Breast epithelium (tissue), 4 donors: Measurements from ENCODE around the gene ZNF649. TPM values are rescaled to one million over a fixed set of nuclear protein-coding genes. Genes with fewer than 3 reads are reported as not detected.
"Not testable (repeated sequence)": the region's sequence is repeated elsewhere in the genome, so short reads cannot be mapped to it uniquely, and the experiment has no call there.

Source experiments
- DNase-seq, 2 donors: peaks; one replicate each; pipeline ENCODE4 v3.0.0-alpha.2; 2019; ENCODE audit warnings: low spot score in 2 of 2
- H3K27ac ChIP-seq, 2 donors: fragments of 200-600 bp; sonication (generic) in 1 of 2; one replicate each; pipeline ENCODE4 v1.5.1; 2016 to 2019; ENCODE audit warnings: mild to moderate bottlenecking in 1 of 2
- H3K27me3 ChIP-seq, 2 donors: fragments of 200-600 bp; sonication (generic) in 1 of 2; one replicate each; pipeline versions ENCODE4 v1.5.1 to v1.6.0; 2017 to 2019; ENCODE audit warnings: control low read depth in 1 of 2, mild to moderate bottlenecking in 1 of 2
- H3K36me3 ChIP-seq: fragments of 200-600 bp; one replicate; pipeline ENCODE4 v1.5.1; 2019
- H3K4me1 ChIP-seq, 2 donors: fragments of 200-600 bp; sonication (generic); one replicate each; pipeline ENCODE4 v1.5.1; 2016 to 2019; ENCODE audit warnings: control low read depth in 1 of 2
- H3K4me3 ChIP-seq, 3 donors: fragments of 200-600 bp; sonication (generic); 1 replicate in 2 of 3; 2 replicates in 1 of 3; pipeline ENCODE4 v1.5.1; 2016 to 2019; ENCODE audit warnings: mild to moderate bottlenecking in 3 of 3, moderate library complexity in 2 of 3
- H3K9me3 ChIP-seq, 2 donors: fragments of 200-600 bp; sonication (generic) in 1 of 2; one replicate each; pipeline ENCODE4 v1.5.1; 2016 to 2019; ENCODE audit warnings: control low read depth in 1 of 2
- POLR2A ChIP-seq: fragments of 450-650 bp; IDR thresholded peaks from one replicate; pipeline ENCODE4 v1.6.1; 2016; ENCODE audit warnings: antibody characterized with exemption, mild to moderate bottlenecking, moderate library complexity
- POLR2AphosphoS5 ChIP-seq, 3 donors: sonication (generic); formaldehyde crosslinking; IDR thresholded peaks; one replicate each; pipeline ENCODE4 v1.6.1; 2017; ENCODE audit warnings: antibody characterized with exemption in 3 of 3
- intact Hi-C: fragments of 100-400 bp; cut with DNase I; formaldehyde crosslinking; loops from one replicate; pipeline ENCODE4 v1.15.1; 2023; ENCODE audit warnings: low total_unique reads
- total RNA-seq, 3 donors: library from RNA; depleted of rRNA; stranded (reverse); fragments of >200 nt; gene quantifications; one replicate each; pipeline ENCODE4 v1.1.0, GENCODE V29; 2016
- TF ChIP-seq, protein P1 (sequence below), 3 donors: fragments of 450-650 bp; IDR thresholded peaks; one replicate each; pipeline ENCODE4 v1.5.1; 2016 to 2017; ENCODE audit warnings: antibody characterized with exemption in 3 of 3, mild to moderate bottlenecking in 3 of 3, moderate library complexity in 3 of 3

Gene ZNF649
- total RNA-seq, 3 donors from 2014 or later, result 11.7 to 22.8 (median 15.4) TPM

DNA sequence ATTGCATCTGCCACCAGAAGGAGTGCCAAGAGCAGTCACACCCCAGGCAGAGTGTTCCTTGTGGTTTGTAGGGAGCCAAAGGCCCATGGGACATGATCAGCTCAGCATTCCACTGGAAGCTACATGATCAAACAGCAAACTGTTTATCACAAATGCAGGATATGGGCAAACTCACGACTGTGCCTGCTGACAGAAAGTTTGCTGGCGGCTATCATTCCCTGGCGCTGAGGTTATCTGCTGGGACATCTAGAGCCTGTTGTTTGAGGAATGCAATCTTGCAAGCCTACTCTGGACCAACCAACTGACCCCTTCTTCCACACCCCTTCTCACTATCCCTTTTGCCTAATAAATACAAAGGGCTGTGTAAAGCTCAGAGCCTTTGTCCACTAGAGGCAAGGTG lies 14.8 kb upstream of the ZNF649 start:
- Histone ChIP-seq H3K27ac (no peak overlapping the region), H3K9me3 (peaks cover 80 to 99% of the 10 kb centered on the region in 2 donors)

DNA sequence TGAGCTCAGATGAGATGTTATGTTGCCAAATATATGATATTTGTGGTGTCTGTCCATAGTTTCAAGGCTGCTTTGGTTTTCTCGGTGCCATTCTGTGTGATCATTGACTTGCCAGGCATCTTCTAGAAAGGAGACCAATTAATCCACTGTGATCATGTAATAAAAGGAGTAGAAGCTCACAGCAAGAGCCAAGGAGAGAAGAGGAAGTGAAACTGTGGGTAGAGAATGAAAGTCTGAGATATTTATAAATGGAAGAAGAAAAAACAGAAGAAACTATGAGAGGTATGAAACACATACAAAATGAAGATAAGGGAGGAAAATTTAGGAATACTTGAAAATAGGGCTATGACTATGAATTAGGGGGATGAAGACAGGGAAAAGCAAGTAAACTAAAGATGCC lies 11.3 kb upstream of the ZNF649 start:
- Histone ChIP-seq H3K9me3 (peaks cover 61 to 87% of the 10 kb centered on the region in 2 donors), H3K27ac (no peak overlapping the region)
- intact Hi-C loops, result no loop called here

More for the DNA sequence above, 14.8 kb upstream of the ZNF649 start:
- DNase-seq, result no peak
- H3K36me3 ChIP-seq, result no peaks in the 10 kb centered on the region
- intact Hi-C loops, result no loop called here
- TF ChIP-seq, protein P1, sequence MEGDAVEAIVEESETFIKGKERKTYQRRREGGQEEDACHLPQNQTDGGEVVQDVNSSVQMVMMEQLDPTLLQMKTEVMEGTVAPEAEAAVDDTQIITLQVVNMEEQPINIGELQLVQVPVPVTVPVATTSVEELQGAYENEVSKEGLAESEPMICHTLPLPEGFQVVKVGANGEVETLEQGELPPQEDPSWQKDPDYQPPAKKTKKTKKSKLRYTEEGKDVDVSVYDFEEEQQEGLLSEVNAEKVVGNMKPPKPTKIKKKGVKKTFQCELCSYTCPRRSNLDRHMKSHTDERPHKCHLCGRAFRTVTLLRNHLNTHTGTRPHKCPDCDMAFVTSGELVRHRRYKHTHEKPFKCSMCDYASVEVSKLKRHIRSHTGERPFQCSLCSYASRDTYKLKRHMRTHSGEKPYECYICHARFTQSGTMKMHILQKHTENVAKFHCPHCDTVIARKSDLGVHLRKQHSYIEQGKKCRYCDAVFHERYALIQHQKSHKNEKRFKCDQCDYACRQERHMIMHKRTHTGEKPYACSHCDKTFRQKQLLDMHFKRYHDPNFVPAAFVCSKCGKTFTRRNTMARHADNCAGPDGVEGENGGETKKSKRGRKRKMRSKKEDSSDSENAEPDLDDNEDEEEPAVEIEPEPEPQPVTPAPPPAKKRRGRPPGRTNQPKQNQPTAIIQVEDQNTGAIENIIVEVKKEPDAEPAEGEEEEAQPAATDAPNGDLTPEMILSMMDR (IDR thresholded peaks at IDR 0.05), result no peak
- TF ChIP-seq POLR2A (no peak), POLR2AphosphoS5 (IDR thresholded peaks at IDR 0.05) (no peak)
- no peaks in the 10 kb centered on the region for H3K4me1 ChIP-seq
- no peak overlapping the region for H3K4me3 ChIP-seq
- no peaks in the 10 kb centered on the region for H3K27me3 ChIP-seq

DNA sequence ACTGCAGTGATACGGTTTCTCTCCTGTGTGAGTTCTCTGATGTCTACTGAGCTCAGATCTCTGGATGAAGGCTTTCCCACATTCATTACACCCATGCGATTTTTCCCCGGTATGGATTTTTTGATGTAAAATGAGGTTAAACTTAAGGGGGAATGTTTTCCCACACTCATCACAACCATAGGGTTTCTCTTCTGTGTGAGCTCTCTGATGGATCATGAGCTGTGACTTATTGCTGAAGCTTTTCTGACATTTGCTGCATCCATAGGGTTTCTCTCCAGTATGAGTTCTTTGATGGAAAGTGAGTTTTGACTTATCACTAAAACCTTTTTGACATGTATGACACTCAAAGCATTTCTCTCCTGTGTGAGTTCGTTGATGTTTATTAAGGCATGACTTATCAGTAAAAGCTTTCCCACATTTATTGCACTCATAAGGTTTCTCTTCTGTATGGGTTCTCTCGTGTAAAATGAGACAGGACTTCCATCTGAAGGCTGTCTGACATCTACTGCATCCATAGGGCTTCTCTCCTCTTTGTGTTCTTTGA lies 10.6 kb upstream of the ZNF649 start:
- DNase-seq, result no peak
- peaks cover 57 to 86% of the 10 kb centered on the region in 2 donors for H3K9me3 ChIP-seq
- intact Hi-C loops, result no loop called here

More for the DNA sequence above, 11.3 kb upstream of the ZNF649 start:
- TF ChIP-seq POLR2A, result no peak
- TF ChIP-seq POLR2AphosphoS5 (IDR thresholded peaks at IDR 0.05), result no peak
- TF ChIP-seq, protein P1 (IDR thresholded peaks at IDR 0.05), result no peak
- no peak for DNase-seq
- no peaks in the 10 kb centered on the region for H3K36me3 ChIP-seq
- H3K4me1 ChIP-seq, result no peaks in the 10 kb centered on the region
- H3K4me3 ChIP-seq, result no peak overlapping the region
- H3K27me3 ChIP-seq, result no peaks in the 10 kb centered on the region

DNA sequence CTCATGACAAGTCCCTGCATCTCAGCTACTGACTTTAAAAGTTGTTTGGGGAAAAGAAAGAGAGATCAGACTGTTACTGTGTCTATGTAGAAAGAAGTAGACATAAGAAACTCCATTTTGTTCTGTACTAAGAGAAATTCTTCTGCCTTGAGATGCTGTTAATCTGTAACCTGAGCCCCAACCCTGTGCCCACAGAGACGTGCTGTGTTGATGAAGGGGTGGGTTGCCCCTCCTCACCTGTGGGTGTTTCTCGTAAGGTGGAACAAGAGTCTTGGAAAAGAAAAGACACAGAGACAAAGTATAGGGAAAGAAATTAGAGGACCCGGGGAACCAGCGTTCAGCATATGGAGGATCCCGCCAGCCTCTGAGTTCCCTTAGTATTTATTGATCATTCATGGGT lies 3.2 kb upstream of the ZNF649 start:
- not testable (repeated sequence) for H3K27me3 ChIP-seq, H3K4me1 ChIP-seq, H3K27ac ChIP-seq, H3K36me3 ChIP-seq, DNase-seq, H3K4me3 ChIP-seq
- intact Hi-C loops, result loop anchor here (2.0 kb wide), 1 partner anchor 23 kb away; no protein-coding TSS in a partner anchor
- H3K9me3 ChIP-seq, result peaks cover 9 to 13% of the 10 kb centered on the region in 2 donors

More for the DNA sequence above, 10.6 kb upstream of the ZNF649 start:
- no peaks in the 10 kb centered on the region for H3K27me3 ChIP-seq
- H3K36me3 ChIP-seq, result no peaks in the 10 kb centered on the region
- no peak for TF ChIP-seq POLR2A
- H3K4me1 ChIP-seq, result no peaks in the 10 kb centered on the region
- H3K4me3 ChIP-seq, result no peak overlapping the region
- no peak overlapping the region for H3K27ac ChIP-seq

DNA sequence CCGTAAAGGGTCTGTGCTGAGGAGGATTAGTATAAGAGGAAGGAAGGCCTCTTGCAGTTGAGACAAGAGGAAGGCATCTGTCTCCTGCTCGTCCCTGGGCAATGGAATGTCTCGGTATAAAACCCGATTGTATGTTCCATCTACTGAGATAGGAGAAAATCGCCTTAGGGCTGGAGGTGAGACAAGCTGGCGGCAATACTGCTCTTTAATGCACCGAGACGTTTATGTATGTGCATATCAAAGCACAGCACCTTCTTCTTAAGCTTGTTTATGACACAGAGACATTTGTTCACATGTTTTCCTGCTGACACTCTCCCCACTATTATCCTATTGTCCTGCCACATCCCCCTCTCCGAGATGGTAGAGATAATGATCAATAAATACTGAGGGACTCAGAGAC lies 1.3 kb upstream of the ZNF649 start:
- not testable (repeated sequence) for DNase-seq, H3K4me1 ChIP-seq, H3K27ac ChIP-seq, H3K36me3 ChIP-seq, H3K27me3 ChIP-seq, H3K4me3 ChIP-seq
- intact Hi-C loops, result loop anchor here (2.0 kb wide), 1 partner anchor 25 kb away; no protein-coding TSS in a partner anchor
- H3K9me3 ChIP-seq, result peaks cover 17 to 18% of the 10 kb centered on the region in 2 donors

DNA sequence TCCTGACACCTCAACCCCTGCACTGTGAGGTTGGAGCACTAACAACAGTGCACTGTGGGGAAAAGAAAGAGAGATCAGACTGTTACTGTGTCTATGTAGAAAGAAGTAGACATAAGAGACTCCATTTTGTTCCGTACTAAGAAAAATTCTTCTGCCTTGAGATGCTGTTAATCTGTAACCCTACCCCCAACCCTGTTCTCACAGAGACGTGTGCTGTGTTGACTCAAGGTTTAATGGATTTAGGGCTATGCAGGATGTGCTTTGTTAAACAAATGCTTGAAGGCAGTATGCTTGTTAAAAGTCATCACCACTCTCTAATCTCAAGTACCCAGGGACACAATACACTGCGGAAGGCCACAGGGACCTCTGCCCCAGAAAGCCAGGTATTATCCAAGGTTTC lies 822 bp upstream of the ZNF649 start:
- not testable (repeated sequence) for H3K27me3 ChIP-seq, H3K27ac ChIP-seq, H3K4me3 ChIP-seq, H3K4me1 ChIP-seq, DNase-seq, H3K36me3 ChIP-seq
- H3K9me3 ChIP-seq, result peaks cover 17 to 23% of the 10 kb centered on the region in 2 donors
- intact Hi-C loops, result loop anchor here (2.0 kb wide), 1 partner anchor 25 kb away; no protein-coding TSS in a partner anchor

DNA sequence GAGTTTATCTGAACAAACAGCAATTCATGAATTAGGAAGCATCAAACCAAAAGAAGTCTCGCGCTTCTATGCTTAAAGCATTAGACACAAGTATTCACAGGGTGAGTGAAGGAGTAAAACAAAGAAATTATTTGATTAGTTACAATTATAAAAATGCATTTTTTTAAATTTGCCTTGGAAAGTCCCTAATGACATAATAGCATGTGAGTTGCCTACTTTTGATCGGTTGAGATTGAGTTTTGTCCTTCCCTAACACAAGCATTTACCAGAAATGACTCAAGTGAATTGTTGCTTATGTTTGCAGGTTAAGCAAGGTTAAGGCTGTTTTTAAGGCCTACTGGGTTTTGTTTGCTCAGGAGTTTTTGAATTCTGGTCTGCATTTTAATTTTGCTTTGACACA lies 389 bp upstream of the ZNF649 start:
- H3K27ac ChIP-seq, result no peak overlapping the region
- no peaks in the 10 kb centered on the region for H3K36me3 ChIP-seq
- H3K4me3 ChIP-seq, result peak overlapping the region; percentile 67 to 81 (median 81)
- no peaks in the 10 kb centered on the region for H3K4me1 ChIP-seq
- H3K9me3 ChIP-seq, result peaks cover 19 to 27% of the 10 kb centered on the region in 2 donors
- intact Hi-C loops, result no loop called here
- no peak for DNase-seq
- peaks cover 0 to 6% of the 10 kb centered on the region in 2 donors for H3K27me3 ChIP-seq
- TF ChIP-seq POLR2AphosphoS5 (IDR thresholded peaks at IDR 0.05), result no peak
- TF ChIP-seq POLR2A, result no peak
- TF ChIP-seq, protein P1 (IDR thresholded peaks at IDR 0.05), result no peak
